HG02798 (cell line): ENCODE results near the gene FAM114A1.
"Not testable (repeated sequence)": the region's sequence is repeated elsewhere in the genome, so short reads cannot be mapped to it uniquely, and the experiment has no call there.

Experiments
- ATAC-seq: cut with Tn5 transposase; IDR thresholded peaks from one replicate; pipeline ENCODE4 v1.9.1; 2021; ENCODE audit warnings: mild to moderate bottlenecking; ENCODE audit not compliant: unreplicated experiment, poor library complexity

FAM114A1 gene

DNA sequence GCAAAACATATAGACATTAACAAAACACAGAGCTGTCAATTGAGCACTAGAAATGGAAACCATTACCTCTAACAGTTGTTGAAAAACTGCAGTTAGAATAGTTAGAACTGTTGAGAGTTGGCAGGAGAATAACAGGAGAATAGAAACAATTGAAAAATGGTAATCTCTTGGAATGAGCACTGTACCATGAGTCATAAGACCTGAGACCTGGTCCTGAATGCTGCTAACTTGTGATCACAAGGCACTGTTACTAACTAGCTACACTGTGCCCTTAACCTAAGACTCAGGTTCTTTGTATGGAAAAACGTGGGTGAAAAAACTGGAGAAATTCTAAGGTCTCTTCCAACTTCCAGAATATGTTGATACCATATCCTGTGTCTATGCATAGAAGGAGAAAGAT is 29.3 kb downstream of the FAM114A1 start:
- no peak for ATAC-seq

DNA sequence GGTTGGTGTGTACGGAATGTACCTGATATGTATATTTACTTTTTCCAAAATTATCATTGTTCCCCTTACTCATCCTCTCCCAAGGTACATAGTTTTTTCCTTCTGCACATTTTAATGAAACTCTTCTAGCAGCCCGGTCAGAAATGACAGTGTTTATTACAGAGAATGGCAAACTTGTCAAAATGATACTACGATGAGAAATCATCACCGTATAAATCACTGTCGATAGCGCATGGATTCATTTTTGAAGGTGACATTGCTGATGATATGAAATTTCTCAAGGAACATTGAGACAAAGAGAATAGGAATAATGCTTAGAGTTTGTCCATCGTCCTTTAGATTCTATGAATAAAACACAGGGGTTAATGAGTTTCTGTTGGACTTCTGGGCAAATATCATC is 30.6 kb downstream of the FAM114A1 start:
- no peak for ATAC-seq

DNA sequence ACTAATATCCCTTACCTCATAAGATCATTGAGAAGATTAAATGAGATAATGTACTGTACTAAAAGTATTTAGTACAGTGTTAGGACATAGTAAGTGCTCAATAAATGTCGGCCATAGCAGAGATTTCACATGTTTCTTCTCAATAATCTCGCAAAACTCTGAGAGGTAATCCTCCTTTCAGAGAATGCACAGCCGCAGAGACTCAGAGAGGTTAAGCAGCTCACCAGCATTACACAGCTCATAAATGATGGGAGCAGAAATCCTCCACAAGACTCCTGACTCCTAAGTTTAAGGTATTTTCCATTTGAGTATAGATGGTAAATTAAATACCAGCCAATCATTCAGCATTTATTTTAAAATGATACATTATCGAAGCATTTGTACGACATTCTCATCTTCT is 34.6 kb downstream of the FAM114A1 start:
- ATAC-seq: no peak

DNA sequence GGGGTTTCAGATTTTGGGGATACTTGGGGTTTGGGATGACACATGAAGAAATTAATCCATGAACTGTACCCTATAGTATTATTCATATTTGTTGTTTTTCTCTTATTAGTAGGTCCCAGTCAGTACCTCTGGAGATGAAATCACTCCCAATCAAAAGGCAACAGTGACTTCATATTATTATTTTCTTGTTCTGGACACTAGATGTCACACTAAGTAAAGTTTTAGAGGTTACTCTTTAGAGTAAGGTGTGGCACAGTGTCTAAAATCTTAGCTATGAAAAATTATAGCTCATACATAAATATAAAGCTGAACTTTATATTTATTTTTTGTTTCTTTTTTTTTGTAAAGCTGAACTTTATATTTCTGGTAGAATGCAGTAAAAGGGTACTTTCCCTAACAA is 35.1 kb downstream of the FAM114A1 start:
- peak; percentile 61 for ATAC-seq

DNA sequence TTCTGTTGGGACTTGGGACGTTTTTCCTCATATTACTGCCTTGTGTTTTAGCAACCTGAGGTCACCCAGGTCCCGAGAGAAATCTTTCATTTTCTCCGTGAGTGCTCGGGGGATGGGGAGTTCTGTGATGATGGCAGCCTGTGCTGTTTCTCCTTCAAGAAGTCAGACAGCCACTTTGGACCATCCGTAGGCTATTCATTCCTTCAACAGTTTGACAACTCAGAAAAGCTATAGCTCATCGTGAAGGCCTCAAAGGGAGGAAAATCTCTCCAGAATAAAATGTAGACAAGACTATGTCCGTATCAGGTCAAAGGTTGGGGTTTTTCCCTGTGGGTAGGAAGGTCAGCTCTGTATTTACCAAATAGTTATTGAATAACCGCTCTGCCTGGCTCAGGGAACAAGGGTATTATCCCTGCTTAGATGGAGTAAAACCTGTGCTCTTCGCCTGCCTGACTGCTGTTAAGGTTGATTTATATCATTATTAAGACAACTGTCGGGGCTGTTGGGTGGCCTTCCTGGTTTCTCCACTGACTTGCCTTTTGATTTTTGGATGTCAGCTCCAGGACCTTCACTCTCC is 36.6 kb downstream of the FAM114A1 start:
- no peak for ATAC-seq

DNA sequence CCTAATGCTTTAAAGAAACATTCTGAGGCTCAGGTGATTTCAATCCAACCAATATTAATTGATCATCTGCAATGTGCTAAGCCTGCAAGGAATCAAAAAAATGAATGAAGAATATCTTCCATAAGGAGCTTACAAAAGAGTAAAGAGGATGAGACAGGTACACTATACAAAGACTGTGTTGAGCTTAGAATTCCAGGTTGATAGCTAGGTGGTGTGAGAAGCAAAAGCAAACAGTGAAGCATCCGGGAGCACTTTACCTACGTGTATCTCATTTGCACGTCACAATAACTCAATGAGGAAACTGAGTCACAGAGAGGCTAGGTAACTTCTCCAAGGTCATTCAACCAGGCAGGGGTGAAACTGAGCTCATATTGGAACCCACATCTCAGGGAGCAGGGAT is 37.1 kb downstream of the FAM114A1 start:
- ATAC-seq: no peak

DNA sequence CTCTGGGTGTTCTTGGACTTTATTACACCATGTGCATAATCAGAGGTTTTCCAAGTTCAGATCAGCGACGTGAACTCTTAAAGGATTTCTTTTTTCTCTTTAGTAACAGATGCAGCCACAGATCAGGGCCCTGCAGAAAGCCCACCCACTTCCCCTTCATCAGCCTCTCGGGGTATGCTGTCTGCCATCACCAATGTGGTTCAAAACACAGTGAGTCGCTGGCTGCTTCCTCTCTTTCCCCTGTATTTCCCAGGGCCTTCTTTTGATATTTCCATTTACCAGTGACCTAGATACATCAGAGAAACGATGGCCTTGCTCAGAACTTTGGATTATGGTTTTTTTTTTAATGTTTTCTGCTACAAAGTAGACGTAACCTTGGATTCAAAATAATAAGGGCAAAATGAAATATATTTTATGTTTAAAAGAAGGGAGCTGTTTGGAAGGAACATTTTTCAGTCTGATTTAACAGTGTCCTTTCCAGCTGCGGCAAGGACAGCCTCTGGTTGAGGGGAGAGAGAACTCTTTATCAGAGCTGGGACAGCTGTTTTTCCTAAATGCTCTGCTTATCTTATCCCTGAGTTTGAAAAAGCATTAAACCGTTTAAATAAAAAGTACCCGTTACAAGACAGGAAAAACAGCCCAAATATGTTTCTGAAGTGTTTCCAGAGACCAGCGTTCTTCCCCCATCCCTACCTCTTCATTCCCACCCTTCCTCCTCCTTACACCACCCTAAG is 38.2 kb downstream of the FAM114A1 start:
- ATAC-seq: no peak

DNA sequence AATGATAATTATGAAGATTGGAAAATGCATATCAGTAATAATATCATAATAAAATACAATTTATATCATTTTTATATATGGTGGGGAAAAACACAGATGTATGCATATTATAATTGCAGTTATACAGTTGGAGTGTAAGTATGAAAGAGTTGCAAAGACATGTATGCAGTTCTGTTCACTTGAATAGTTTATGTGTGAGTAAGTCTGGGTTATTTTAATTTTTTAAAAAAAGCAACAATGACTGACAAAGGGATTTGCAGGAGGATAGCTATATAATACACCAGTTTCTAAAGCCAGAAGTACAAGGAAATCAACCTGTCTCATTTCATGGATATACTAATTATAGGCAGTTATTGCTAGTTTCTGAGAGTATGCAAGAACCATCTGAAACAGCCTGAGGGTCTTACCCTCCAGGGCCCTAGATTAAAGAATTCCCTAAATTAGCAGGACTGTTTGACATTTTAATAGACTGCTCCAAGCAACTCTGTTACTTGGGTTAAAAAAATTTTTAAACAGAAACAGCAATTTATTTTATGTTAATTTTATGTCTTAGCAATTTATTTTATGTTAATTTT is 40.2 kb downstream of the FAM114A1 start:
- no peak for ATAC-seq

DNA sequence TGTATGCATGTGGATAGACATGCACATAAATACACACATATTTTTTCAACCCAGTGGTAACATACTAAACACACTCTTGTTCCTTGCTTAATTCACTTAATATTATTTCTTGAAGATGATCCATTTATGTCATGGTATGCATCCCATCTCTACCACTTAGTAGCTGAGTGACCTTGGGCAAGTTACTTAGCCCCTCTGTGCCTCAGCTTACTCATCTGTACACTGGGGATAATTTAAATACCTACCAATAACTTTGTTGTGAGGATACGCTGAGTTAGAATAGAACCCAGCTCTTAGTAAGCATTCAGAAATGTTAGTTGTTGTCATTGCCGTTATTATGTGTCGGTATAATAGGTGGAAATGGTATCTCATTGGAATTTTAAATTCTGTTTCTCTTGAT is 41.4 kb downstream of the FAM114A1 start:
- no peak for ATAC-seq

DNA sequence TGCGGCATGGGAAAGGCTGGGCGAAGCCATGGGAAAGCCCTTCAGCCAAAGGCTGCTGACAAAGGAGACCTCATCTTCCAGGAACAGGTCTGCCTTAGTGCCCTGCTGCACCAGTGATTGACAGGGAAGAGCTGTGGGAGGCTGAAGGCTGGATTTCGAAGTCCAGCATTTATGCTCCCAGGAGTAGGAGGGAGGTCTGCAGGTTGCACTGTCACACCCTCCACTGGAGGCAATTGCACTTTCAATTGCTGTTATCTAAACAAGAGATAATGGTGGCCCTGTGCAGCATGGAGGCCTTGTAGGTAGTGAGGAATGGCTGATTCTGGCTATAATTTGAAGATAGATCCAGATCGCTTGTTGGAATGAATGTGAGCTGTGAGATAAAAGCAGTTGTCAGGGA is 43.7 kb downstream of the FAM114A1 start:
- ATAC-seq: no peak

DNA sequence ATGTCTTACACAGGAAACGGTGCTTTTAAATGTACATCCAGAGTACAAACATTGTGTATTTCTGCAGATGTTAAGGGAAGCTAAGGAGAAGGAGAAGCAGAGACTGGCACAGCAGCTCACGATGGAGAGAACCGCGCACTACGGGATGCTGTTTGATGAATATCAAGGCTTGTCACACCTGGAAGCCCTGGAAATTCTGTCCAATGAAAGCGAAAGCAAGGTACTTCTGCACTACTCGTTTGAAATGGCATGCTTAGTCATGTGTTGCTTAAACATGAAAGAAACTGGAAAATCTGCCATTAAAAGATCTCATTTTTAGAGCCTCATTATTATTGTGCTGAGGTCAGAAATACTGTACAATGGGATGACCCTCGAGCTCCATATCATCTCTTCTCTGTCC is 47.2 kb downstream of the FAM114A1 start:
- ATAC-seq: no peak

DNA sequence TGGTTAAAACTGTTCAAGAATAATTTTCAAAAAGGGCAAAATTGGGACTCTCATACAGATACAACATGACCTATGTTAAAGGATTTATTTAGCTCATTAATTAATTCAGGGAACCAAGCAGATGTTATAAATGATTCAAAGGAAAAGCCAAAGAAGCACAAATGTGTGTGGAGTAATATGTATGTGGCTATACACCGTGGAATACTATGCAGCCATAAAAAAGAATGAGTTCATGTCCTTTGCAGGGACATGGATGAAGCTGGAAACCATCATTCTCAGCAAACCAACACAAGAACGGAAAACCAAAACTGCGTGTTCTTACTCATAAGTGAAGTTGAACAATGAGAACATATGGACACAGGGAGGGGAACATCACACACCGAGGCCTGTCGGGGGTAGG is 48.7 kb downstream of the FAM114A1 start:
- not testable (repeated sequence) for ATAC-seq

DNA sequence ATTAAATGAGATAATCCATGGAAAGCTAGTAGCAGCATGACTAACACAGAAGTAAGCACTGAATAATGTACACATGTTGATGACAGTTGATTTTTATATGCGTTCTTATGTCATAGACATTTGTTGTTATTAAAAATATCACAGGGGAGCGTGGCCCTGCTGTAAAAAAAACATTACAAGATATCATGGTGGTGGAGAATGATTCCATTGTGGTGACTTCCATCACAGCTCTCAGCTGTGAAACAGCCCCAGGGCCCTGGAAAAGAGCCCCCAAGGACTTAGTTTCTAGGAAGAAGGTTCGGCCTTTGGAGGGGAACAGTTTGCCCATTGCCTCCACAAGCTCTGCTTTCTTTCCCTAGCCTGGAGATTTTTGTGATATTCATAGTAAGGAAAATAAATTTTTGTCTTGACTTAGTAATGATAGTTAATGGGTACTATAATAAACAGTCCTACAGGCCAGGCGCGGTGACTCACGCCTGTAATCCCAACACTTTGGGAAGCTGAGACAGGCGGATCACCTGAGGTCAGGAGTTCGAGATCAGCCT is 49.9 kb downstream of the FAM114A1 start:
- ATAC-seq: no peak

DNA sequence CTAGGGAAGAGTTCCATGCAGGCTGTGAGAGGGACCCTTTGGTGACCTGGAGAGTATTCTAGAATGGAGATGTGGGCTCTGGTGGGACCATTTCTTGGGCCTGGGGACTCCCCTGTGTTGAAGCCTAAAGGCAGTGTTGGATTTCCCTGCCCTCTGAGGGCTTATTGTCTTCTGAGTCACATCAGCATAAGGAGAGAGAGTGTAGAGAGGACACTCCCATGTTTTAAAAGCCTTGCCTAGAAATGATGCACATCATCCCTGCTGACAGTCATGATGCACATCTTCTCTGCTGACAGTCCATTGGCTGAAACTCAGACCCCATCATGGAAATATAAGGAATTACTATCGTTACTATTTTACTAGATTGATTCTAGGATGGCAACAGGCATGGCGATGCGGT is 51.9 kb downstream of the FAM114A1 start:
- no peak for ATAC-seq

DNA sequence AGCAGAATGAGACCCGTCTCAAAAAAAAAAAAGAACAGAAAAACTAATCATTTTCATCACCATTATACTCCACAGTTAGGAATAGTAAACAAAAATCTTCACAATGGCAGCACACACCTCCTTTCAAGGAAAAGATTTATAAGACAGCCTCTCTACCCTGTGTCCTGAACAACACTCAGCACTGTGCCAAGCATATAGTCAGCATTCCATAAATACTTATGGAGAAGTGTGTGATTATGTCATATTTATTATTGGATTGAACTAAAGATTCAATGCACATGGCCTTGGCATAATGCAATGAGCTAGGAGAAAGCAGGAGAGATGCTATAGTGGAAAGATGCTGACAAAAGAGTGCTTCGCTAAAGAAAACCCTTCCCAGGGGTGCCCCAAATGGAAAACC is 52.6 kb downstream of the FAM114A1 start:
- ATAC-seq: no peak

DNA sequence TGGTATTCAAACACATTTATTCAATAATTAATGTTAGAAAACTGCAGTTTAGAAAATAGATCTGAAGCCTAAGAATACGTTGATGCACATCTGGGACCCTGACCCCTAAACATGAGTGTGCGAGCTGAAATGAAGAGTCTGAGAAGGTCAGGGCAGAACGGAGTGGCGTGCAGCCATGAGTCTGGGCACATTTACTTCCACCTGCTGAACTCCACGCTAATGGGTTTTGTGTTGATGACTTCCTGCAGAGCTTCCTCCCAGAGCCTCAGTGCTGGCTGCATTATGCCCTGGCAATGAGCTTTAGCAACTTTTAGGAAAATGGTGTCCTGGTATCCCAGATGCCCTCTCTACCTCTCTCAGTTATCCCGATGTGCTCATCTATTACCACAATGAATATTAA is 53.1 kb downstream of the FAM114A1 start:
- ATAC-seq: no peak

DNA sequence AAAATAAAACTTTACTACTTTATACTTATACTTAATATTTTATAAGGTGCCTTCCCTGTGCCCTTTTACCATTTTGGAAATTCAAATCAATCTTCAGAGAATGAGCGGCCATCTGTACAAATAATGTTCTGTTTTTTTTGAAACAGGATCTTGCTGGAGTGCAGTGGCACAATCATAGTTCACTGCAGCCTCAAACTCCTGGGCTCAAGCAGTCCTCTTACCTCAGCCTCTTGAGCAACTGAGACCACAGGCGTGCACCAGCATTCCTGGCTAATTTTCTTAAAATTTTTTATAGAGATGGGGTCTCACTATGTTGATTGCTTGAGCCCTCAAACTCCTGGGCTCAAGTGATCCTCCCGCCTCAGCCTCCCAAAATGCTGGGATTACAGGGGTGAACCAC is 53.5 kb downstream of the FAM114A1 start:
- no peak for ATAC-seq

DNA sequence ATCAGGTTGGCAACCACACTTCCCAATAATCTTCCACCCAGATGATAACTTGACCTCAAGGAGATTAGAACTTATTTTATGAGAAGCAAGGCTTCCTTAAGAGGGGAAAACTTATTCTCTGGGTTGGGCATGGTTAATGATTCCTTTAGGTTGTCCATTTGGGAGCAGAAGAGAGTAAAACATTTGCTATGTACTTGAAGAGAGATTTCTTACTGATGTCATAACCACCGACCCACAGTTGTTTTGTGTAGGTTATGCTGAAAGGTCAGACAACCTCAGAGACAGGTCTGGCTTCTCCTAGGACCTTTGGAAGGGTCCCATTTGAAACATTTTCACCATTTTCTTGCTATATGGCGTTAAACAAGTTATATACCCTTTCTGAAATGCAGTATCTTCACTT is 56.1 kb downstream of the FAM114A1 start:
- no peak for ATAC-seq

DNA sequence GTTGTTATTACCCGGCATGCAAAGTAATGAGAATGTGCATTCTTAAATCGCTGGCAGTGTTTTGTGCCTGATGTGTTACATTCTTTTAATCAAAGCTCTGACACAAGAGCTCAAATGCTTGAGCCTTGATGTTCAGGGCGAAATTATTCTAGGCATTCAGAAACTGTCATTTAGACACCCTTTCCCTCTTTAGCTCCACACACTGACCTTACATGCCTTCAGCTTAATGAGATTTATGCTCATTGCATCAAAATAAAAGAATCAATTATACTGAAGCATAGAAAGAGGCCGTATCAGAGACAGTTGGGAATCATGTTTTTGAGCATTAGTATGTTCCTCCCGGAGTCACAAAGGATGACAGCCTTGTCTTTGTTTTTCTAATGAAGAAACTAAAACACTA is 56.7 kb downstream of the FAM114A1 start:
- ATAC-seq: no peak

DNA sequence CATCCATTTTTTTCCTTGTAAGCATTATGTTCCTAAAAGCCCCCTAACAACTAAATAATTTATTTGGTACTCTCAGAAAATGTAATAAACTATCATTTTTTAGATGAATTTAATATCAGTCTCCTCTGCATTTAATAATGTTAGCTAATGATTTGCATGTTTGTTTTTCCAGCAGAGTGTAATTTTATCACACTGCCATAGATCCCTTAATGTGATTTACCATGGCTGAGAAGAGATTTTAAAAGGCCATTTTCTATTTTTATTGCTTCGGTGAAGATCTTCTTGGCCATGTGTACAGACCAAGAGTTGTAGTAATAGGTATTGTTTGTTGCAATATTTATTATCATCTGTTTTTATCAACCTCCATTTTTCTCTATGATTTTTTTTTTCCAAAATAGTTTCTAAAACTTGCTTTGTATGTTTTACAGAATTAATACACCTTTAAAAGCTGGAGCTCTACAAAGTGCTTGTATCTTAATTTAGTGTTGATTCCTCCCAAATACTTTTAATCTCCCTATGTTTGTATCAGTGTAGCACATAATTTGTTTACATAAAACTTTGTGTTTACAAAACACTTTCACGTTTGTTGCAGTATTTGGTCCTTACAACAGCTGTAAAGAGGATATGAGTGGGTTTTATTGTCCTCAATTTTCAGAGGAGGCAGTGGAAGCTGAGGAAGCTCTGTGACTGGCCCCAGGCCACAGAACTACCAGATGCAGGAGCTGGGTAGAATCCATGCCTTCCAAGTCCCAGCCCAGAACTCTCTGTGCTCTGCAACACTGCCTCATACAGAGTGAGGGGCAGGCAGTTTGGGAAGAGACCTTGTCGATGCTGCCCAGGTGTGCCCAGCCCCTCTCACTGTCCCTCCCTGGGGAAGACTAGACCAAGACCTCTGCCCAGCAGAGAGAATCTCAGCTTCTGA is 58.1 kb downstream of the FAM114A1 start:
- no peak for ATAC-seq

DNA sequence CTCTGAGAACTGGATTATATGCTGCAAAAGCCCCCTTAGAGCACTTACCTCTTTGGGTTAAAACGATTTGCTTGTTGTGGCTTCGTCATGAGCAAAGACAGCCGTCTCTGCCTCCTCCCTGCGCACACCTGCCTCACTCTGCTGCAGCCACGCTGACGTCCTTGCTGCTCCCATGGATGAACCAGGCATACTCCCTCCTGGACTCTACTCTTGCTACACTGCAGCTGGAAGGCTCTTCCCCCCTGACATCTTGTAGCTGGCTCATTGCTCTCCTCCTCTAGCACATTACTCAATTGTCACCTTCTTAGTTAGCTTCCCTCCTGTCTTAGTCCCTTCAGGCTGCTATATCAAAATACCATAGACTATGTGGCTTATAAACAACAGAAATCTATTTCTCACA is 59.3 kb downstream of the FAM114A1 start:
- ATAC-seq: no peak
